IPS DF 19.7 (cell line): Measurements from ENCODE around the gene PIK3C2B.
"Not testable (repeated sequence)": the region's sequence is repeated elsewhere in the genome, so short reads cannot be mapped to it uniquely, and the experiment has no call there.

Source experiments
- DNase-seq: peaks from one replicate; pipeline ENCODE4 v3.0.0-alpha.2; 2013; ENCODE audit warnings: low read depth, low spot score

PIK3C2B gene

DNA sequence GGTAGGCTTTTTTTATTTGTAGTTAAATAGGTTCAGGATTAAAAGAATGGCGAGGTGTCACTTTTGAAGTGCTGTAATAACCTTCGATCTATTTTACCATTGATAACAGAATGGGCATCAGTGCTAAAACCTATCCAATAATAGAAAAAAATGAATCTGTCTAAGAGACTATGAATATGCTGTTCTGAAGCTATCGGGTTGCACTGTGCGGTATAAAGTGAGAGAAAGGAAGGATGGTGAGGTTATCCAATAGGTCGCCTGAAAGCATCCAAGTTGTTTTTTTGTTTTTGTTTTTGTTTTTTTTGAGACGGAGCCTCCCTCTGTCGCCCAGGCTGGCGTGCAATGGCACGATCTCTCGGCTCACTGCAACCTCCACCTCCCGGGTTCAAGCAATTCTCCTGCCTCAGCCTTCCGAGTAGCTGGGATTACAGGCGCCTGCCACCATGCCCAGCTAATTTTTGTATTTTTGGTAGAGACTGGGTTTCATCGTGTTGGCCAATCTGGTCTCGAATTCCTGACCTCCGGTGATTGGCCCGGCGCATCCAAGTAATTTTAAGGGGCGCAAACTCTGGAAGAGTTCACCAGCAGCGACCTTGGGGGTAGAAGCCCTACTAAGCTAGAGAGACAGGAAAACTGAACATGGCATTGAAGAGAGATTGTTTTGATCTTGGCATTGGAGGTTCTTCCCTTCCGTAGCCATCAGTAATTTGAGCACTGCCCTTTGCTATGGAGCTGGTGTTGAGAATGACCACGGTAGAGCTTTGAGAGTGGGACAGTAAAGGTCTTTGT, 12.9 kb upstream of the PIK3C2B start:
- DNase-seq, result no peak

DNA sequence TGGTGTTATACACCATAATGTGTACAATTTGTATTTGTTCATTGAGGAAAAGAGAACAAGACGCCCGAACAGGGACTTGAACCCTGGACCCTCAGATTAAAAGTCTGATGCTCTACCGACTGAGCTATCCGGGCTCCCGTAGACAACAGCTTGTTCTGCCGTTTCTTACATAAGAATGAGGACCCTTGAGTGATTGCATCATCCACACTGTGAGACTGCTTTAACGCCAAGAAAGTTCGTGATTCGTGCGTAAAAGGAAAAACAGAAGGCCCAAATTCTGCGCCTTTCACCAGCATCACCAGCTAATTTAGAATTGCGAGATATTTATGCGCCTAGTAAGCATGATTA, 12.3 kb upstream of the PIK3C2B start:
- no peak for DNase-seq

DNA sequence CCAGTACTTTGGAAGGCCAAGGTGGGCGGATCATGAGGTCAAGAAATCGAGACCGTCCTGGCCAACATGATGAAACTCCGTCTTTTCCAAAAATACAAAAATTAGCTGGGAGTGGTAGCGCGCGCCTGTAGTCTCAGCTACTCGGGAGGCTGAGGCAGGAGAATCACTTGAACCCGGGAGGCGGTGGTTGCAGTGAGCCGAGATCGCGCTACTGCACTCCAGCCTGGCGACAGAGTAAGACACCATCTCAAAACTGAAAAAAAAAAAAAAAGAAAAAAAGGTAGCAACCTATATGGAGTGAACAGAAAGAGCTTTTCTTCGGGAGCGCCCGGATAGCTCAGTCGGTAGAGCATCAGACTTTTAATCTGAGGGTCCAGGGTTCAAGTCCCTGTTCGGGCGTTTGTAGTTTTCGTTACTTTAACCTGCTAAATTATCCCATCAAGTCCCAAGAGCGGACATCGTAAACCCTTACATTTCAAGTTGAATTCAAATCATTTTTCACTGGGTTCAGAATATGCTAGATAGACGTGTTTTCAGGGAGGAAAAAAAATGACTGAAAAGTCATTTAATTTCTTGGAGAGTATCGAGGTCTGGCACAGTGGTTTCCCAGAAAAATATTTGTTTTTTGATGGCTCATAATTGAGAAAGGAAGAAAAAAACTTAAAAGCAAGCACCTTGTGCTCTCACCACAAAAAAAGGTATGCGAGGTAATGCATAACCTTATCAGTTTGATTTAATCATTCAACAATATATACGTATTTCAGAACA, 11.8 kb upstream of the PIK3C2B start:
- DNase-seq, result no peak

DNA sequence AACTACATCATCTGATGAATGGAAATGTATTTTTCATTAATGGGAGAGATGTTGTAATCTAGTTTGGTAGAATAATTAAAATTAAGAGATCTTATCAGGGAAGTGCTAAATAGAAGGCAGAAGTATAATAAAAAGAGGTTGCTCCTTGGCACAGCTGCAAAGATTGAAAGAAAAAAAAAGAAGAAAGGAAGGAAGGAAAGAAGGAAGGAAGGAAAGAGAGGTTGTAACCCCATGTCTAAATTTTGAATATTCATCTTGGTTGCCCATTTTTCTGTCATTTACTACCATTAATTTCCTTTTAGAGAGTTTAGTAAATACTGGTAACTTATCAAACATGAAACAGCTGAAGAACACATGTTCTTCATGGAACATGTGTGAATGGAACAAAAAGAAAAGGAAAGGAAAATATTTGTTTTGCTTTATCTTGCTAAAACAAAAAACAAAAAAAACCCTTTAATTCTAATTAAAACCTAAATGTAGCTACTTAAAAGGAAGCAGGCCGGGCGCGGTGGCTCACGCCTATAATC, 11.1 kb upstream of the PIK3C2B start:
- DNase-seq, result no peak

DNA sequence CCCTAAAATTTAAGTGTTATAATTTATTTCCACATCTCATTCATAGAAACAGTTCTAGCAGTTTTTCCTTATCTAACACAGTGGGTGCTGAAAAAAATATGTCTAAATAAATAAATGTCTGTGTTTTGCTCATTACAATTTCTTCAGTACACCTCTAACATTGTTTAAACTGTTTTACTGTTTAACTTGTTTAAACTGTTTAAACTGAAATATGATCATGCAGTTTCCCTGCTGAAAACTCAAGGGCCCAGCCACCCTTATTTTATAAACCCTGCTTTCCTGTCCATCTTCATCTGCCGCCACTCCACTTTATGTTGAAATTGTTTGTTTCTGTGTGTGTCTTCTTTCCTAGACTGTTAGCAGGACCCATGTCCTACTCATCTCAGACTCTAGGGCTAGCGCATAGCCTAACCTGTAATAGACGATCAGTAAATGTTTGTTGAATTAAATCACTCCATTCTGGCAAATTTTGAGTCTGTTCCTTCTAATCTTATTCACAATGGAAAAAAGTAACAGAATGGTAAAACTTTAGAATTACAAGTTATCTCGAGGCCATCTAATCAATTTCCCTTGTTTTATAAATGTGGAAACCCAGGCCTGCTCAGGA, 9.4 kb upstream of the PIK3C2B start:
- no peak for DNase-seq

DNA sequence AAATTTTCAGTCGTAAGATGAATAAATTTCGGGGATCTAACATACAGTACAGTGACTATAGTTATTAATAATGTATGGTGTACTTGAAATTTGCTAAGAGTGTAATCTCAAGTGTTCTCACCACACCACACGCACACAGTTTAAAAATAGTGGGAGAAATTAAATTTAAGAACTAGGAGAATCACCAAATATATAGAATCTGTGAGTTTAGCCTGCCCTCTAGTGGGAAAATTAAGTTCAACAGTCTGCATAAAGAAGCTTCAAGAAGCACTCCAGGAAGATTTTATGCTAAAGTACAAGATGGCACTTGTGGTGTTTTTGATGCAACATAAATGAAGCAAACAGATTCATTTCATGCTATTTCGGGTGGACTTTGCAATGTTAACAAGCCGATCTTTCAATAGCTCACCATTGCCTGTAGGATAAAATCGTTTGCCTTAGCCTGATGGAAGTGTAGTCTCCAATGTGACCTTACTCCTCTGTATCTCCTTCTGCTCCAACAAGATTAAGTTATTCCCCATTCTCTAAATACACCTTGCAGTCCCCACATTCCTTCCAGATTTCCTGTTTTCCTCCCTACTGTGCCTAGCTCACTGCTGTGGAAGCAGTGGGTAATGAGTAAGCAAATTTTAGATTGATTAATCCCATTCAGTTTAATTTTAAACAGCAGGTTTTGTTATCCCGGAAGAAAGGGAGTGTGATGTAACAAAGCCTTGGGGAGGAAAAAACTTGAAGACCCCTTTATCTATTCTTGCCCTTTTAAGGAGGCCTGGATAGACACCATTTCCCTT, 8.7 kb upstream of the PIK3C2B start:
- no peak for DNase-seq

DNA sequence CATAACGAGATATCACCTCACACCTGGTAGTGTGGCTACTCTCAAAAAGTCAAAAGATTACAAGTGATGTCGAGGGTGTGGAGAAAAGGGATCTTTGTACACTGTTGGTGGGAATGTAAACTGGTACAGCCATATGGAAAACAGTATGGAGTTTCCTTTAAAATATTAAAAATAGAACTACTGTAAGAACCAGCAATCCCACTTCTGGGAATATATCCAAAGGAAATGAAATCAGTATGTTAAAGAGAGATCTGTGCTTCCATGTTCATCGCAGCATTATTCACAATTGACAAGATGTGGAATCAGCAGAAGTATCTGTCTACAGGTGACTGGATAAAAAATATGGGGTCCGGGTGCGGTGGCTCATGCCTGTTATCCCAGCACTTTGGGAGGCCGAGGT, 7.6 kb upstream of the PIK3C2B start:
- no peak for DNase-seq

DNA sequence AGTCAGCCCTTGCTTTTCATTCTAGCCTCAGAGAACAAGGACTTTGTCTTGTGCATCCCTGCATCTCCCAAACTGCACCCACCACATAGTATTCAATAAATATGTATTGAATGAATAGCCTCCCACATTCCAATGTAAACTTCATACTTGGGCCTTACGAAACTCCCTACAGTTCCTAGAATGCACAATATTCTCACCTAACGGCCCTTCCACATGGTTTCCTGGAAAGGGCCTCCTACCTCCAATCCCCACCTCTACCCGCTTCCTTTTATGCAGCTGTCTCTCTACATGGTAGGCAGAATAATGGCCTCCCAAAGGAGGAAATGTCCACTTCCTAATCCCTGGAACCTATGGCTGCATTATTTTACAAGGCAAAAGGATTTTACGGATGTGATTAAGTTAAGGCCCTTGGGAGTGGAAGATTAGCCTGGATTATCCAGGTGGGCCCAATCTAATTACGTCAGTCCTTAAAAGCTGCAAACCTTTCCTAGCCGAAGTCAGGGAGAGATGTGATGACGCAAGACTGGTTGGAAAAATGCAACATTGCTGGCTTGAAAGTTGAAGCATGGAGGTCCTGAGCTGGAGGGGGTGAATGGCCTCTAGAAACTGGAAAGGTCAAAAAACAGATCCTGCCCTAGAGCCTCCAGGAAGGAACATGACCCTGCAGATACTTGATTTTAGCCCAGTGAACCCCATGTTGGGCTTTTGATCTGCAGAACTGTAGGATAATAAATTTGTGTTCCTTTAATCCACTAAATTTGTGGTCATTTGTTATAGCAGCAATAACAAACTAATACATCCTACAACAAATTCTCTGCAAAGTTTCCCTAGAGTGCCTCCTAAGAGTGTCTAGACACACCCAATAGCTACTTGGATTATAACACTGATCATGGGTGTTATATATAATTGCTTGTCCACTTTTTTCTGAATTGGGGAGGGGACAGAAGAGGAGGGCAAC, 5.2 kb upstream of the PIK3C2B start:
- no peak for DNase-seq

DNA sequence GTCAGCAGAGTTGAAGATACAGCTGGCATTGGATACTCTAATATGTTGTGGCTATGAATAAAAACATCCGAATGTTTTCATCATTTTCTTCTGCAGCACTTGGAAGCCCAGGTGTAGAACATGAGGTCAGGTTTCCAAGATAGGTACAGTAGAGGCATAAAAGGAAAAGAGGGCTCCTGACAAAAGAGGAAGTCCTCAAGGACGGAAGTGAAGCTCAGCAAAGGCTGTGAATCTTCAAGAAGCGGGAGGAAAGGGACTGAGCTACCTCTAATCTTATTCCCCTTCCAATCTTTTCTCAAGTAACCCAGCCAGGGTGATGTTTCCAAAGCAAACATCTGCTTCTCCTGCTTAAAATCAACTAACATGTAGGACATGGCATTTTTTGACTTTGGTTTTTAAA, 4.4 kb upstream of the PIK3C2B start:
- DNase-seq, result no peak

DNA sequence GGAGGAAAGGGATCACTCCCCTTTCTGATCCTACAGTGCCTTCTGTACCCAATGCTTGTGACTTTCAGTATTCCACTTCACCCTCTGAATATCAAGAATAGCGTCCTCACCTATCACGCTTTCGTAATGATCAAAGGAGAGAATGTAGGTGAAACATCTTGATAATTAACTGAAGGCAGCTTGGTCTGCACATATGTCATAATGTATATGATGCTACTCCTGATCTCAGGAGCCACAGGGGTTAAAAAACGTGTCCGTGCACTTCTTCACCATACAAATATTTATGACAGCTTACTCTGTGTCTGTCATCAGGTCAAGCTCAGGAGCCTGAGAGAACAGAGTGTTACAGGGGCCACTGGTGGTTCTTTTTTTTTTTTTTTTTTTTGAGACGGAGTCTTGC, 1.2 kb upstream of the PIK3C2B start:
- DNase-seq, result no peak

DNA sequence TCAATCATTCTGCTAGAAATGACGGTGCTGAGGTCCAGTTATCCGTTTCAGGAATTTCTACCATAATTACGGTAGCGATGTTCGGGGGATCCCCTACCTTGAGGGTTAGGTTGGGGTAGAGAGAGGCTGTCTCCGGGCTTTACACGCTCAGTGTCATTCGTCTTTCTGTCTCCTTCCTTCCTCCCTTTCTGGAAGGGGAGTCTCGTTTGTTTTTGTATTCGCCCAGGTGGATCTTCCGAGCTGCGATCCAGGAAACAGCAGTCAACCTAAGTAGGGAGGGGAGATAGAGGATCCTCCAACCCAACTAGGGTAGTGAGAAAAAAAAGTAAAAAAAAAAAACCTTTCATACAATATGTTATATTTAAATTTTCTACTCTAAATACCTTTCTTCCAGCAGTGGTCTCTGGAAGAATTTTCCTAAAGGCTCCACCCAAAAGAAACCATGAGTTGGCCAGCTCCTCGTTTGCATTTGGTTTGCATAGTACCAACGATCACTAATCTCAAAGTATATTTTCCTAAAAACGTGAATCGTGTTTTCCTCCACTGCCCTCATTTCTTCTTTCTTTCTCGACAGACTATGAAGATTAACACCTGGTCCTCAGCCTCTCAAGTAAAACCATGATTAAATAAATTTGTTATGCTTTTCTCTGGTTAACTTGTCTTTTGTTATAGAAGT, 611 bp upstream of the PIK3C2B start:
- no peak for DNase-seq

DNA sequence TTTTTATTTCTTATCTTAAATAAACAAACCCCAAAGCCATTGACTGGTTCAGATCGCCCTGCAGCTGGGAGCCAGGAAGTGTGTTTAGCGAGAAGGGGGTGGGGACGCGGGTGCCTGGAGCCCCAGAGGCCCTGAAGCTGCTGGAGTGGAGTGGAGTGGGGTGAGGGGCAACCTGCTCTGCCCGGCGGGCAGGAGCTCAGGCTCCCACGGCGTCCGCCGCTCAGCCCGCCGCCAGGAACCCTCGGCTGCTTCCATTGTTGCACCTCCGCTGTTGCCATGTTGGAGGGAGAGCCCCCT, 673 bp downstream of the PIK3C2B start:
- no peak for DNase-seq

DNA sequence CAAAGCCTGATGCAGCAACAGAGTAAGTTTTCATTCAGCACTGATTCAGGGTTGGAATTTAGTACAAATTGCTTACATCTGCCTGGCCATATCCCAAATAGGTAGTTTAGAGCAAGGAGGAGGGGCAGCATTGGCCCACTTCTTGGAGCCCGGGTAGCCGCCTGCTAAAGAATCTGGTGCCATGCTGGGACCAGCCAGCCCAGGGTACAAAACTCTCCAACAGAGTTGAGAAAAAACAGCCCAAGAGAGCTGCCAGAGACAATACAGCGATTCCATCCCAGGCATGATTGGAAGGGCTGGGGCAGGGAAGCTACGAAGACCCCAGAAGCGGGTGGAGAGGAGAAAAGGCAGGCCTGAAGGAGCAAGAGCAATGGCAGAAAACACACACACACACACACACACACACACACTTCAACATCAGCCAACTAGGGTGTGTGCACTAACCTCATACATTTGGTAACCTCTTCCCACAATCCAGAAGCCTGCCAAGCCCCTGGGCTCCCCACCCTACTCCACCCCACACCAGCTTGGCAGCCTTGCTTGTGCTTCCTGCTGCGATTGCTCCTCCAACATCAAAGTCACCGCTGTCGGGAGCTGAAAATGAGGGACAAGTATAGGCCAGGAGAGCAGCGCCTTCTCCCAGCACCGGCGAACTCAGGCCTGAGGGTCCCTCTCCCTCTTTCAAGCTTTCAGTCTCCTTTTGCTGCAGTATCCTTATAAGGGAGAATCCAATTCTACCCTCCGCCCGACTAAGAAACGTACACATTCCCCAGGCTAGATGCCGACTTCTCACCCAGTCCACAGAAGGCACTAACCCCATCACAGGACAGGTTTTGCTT, 1.2 kb downstream of the PIK3C2B start:
- DNase-seq, result no peak

DNA sequence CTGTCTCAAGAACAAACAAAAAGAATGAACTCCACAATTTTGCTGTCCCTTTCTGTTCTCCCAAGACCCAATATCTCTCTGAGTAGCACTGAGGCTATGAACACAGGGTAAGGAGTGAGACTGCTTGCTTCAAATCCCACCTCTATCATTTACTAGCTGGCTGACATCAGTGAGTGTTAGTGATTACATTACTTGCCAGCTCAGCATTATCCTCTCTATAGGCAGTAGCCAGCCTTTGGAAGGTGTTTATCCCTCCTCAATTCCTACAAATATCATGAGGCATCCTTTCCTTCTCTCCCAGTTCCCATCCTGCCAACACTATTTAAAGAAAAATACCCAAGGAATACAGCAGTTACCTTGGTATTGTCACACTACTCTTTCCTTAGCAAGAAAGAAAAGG, 3.0 kb downstream of the PIK3C2B start:
- DNase-seq, result no peak

DNA sequence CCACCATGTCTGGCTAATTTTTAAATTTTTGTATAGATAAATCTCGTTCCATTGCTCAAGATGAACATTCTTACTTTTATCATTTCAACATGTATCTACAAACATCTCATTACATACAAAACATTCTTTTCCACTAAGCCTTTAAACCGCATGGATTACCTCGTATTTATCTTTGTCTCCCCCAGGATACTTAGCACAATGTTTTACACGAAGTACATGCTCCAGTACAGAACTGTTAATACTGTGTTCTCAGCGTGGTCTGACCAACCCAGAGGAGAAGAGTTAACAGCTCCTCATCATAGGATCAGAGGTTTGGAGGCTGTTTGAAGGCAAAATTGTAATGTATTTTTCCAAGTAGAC, 7.4 kb downstream of the PIK3C2B start:
- DNase-seq, result no peak

DNA sequence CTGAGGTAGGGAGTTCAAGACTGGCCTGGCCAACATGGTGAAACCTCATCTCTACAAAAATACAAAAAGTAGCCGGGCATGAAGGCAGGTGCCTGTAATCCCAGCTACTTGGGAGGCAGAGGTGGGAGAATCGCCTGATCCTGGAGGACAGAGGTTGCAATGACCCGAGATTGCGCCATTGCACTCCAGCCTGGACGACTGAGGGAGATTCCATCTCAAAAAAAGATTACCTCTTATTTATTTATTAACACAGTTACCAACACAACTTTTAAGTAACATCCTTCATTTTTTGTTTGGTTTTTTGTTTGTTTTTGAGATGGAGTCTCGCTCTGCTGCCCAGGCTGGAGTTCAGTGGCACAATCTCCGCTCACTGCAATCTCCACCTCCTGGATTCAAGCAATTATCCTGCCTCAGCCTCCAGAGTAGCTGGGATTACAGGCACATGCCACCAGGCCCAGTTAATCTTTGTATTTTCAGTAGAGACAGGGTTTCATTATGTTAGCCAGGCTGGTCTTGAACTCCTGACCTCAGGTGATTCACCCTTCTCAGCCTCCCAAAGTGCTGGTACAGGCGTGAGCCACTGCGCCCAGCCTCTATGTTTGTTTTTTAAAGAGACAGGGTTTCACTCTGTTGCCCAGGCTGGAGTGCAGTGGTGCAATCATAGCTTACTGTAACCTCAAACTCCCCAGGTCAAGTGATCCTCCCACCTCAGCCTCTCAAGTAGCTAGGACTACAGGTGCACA, 7.9 kb downstream of the PIK3C2B start:
- DNase-seq, result not testable (repeated sequence)

DNA sequence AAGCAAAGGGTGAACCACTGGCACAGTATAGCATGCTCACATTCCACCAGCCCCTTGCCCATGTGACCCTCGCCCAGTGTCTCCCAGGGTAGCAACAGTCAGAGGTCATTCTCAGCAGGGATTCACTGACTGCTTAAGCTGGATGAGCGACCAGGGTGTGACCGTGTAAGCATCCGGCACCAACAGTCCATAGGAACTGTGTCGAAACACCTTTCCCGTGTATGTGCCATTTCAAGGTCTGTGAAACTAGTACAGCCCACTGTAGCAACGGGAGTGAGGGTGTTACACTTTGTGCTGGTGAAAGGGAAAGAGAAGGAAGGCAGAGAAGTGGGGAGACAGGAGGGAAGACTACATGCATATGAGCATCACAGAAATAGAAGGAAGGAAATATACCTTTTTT, 10.8 kb downstream of the PIK3C2B start:
- no peak for DNase-seq

DNA sequence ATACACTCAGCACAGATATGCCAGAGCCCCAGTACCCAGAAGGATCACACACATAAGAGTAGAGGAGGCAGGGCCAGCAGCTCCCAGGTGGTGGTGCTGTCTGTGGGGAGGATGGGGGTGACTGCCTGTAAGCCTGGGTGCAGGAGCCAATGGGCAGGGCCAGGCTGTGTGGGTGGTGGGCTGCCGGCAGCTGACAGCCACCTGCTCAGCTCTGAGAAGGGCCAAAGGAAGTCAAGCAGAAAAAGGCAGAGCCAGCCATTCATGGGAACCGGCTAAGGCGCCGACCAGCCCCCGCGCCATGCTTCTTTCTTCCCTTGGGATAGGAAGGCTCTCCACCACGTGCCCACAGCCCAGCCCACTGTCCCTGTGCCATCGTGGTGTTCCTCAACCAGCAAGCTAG, 14.1 kb downstream of the PIK3C2B start:
- DNase-seq, result no peak
